SU-DHL-6 (cell line): ENCODE results near the gene TMEM198.

Source experiments
- H2AFZ ChIP-seq: fragments of 200-600 bp; sonication (generic); 2 replicates; pipeline ENCODE4 v1.6.1; 2014; ENCODE audit warnings: low read depth, mild to moderate bottlenecking, moderate library complexity, mixed read lengths, antibody characterized with exemption, low read length; ENCODE audit not compliant: severe bottlenecking
- H3F3A ChIP-seq: fragments of 200-600 bp; shearing (Covaris generic); 2 replicates; pipeline ENCODE4 v1.6.0; 2016; ENCODE audit warnings: antibody characterized with exemption, mild to moderate bottlenecking; ENCODE audit not compliant: insufficient read depth
- H3K27ac ChIP-seq: fragments of 200-600 bp; sonication (generic); 2 replicates; pipeline ENCODE4 v1.5.1; 2016; ENCODE audit warnings: low read depth, mild to moderate bottlenecking, low read length, moderate library complexity, mixed read lengths
- H3K27me3 ChIP-seq: fragments of 200-600 bp; sonication (generic), shearing (Covaris generic); 2 replicates; pipeline ENCODE4 v1.6.0; 2014; ENCODE audit warnings: mild to moderate bottlenecking, low read length
- H3K36me3 ChIP-seq: fragments of 200-600 bp; sonication (generic); 2 replicates; pipeline ENCODE4 v1.6.1; 2014; ENCODE audit warnings: mild to moderate bottlenecking, low read length, mixed read lengths
- H3K4me2 ChIP-seq: fragments of 300-600, 200-600 bp; shearing (Covaris generic), sonication (generic); 2 replicates; pipeline ENCODE4 v1.6.0; 2014; ENCODE audit warnings: low read length, low read depth, mild to moderate bottlenecking; ENCODE audit not compliant: poor library complexity, severe bottlenecking
- H3K4me3 ChIP-seq: fragments of 200-600 bp; sonication (generic); 2 replicates; pipeline ENCODE4 v1.5.1; 2014; ENCODE audit warnings: antibody characterized with exemption, low read length, mild to moderate bottlenecking, mixed read lengths; ENCODE audit not compliant: insufficient read depth, poor library complexity, severe bottlenecking
- H3K79me2 ChIP-seq: fragments of 200-600 bp; sonication (generic); 2 replicates; pipeline ENCODE4 v1.6.1; 2014; ENCODE audit warnings: mild to moderate bottlenecking, low read length, moderate library complexity; ENCODE audit not compliant: insufficient read depth
- H3K9ac ChIP-seq: fragments of 200-600 bp; sonication (generic); 2 replicates; pipeline ENCODE4 v1.7.0; 2014; ENCODE audit warnings: mild to moderate bottlenecking, low read length
- H3K9me2 ChIP-seq: fragments of 200-600 bp; sonication (generic); replicated peaks from 2 replicates; pipeline ENCODE4 v1.6.1; 2014; ENCODE audit warnings: low read length; ENCODE audit not compliant: insufficient read depth
- H3K9me3 ChIP-seq: fragments of 200-600 bp; sonication (generic); 2 replicates; pipeline ENCODE4 v1.6.1; 2014; ENCODE audit warnings: low read length, mixed read lengths; ENCODE audit not compliant: insufficient read depth
- H4K20me1 ChIP-seq: fragments of 200-600 bp; sonication (generic); 2 replicates; pipeline ENCODE4 v1.6.1; 2014; ENCODE audit warnings: low read depth, mild to moderate bottlenecking, antibody characterized with exemption, low read length, moderate library complexity, mixed read lengths
- EZH2phosphoT487 ChIP-seq: fragments of 200-600 bp; sonication (generic), shearing (Covaris generic); conservative IDR thresholded peaks from 2 replicates; pipeline ENCODE4 v1.6.1; 2018; ENCODE audit warnings: mild to moderate bottlenecking, antibody characterized with exemption, low read length, moderate library complexity, mixed read lengths
- TF ChIP-seq, protein P1 (sequence below): fragments of 200-600 bp; sonication (generic); IDR thresholded peaks from one replicate; pipeline ENCODE4 v1.5.1; 2017; ENCODE audit warnings: antibody characterized with exemption, mild to moderate bottlenecking, low read length, moderate library complexity; ENCODE audit not compliant: insufficient read depth, poor library complexity, severe bottlenecking

Gene TMEM198

DNA sequence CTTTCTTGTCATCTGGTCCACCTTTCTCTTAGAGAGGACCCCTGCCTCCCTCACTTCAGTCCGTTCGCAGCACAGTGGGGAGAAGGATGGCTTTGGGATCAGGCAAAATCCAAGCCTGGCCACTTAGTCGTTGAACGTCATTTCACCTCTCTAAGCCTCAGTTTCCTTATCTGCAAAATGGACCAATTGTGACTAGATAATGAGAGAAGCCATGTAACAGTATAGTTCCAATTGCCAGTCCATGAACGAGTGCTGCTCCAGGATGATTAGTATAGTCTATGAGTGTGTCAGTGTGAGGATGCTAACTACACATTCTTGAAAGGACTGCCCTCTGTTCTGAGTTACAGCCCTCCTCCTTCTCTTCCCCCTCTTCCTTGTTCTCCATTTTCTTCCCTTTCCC lies 29.3 kb downstream of the TMEM198 start:
- Histone ChIP-seq H3K4me3 (no peak overlapping the region), H3K27me3 (no peaks in the 10 kb centered on the region), H3F3A (no peaks in the 10 kb centered on the region), H4K20me1 (no peaks in the 10 kb centered on the region), H3K79me2 (no peaks in the 10 kb centered on the region), H3K4me2 (no peak overlapping the region), H3K27ac (no peak overlapping the region), H3K9me3 (no peaks in the 10 kb centered on the region), H3K9me2 (no peaks in the 10 kb centered on the region), H2AFZ (no peak overlapping the region), H3K36me3 (no peaks in the 10 kb centered on the region), H3K9ac (no peak overlapping the region)
- TF ChIP-seq, protein P1, sequence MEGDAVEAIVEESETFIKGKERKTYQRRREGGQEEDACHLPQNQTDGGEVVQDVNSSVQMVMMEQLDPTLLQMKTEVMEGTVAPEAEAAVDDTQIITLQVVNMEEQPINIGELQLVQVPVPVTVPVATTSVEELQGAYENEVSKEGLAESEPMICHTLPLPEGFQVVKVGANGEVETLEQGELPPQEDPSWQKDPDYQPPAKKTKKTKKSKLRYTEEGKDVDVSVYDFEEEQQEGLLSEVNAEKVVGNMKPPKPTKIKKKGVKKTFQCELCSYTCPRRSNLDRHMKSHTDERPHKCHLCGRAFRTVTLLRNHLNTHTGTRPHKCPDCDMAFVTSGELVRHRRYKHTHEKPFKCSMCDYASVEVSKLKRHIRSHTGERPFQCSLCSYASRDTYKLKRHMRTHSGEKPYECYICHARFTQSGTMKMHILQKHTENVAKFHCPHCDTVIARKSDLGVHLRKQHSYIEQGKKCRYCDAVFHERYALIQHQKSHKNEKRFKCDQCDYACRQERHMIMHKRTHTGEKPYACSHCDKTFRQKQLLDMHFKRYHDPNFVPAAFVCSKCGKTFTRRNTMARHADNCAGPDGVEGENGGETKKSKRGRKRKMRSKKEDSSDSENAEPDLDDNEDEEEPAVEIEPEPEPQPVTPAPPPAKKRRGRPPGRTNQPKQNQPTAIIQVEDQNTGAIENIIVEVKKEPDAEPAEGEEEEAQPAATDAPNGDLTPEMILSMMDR, result no peak

- Histone ChIP-seq H3K36me3 (no peaks in the 10 kb centered on the region), H3K9me3 (no peaks in the 10 kb centered on the region), H4K20me1 (no peaks in the 10 kb centered on the region), H2AFZ (no peak overlapping the region), H3K9ac (no peak overlapping the region), H3F3A (no peaks in the 10 kb centered on the region), H3K9me2 (no peaks in the 10 kb centered on the region), H3K79me2 (no peaks in the 10 kb centered on the region), H3K27ac (no peak overlapping the region), H3K4me2 (no peak overlapping the region), H3K4me3 (no peak overlapping the region), H3K27me3 (no peaks in the 10 kb centered on the region)
- TF ChIP-seq EZH2phosphoT487, result no peak
- TF ChIP-seq, protein P1, result no peak
These were observed 30.9 kb downstream of the TMEM198 start for GRCh38 chr2:219574484-219575311.

- Histone ChIP-seq H3K4me2 (no peak overlapping the region), H3K4me3 (no peak overlapping the region), H3K79me2 (no peaks in the 10 kb centered on the region), H3K27ac (no peak overlapping the region), H3F3A (no peaks in the 10 kb centered on the region), H3K27me3 (no peaks in the 10 kb centered on the region), H3K36me3 (no peaks in the 10 kb centered on the region), H3K9me2 (no peaks in the 10 kb centered on the region), H3K9ac (no peak overlapping the region), H3K9me3 (no peaks in the 10 kb centered on the region), H4K20me1 (no peaks in the 10 kb centered on the region), H2AFZ (no peak overlapping the region)
- TF ChIP-seq EZH2phosphoT487, result no peak
- TF ChIP-seq, protein P1, result no peak
These were observed 32.0 kb downstream of the TMEM198 start for GRCh38 chr2:219575566-219576504.
